ENCODE data around the gene ZEB2. TPM values are rescaled to one million over a fixed set of nuclear protein-coding genes. Genes with fewer than 3 reads are reported as not detected.

Gene ZEB2
- 240 TPM for total RNA-seq

DNA sequence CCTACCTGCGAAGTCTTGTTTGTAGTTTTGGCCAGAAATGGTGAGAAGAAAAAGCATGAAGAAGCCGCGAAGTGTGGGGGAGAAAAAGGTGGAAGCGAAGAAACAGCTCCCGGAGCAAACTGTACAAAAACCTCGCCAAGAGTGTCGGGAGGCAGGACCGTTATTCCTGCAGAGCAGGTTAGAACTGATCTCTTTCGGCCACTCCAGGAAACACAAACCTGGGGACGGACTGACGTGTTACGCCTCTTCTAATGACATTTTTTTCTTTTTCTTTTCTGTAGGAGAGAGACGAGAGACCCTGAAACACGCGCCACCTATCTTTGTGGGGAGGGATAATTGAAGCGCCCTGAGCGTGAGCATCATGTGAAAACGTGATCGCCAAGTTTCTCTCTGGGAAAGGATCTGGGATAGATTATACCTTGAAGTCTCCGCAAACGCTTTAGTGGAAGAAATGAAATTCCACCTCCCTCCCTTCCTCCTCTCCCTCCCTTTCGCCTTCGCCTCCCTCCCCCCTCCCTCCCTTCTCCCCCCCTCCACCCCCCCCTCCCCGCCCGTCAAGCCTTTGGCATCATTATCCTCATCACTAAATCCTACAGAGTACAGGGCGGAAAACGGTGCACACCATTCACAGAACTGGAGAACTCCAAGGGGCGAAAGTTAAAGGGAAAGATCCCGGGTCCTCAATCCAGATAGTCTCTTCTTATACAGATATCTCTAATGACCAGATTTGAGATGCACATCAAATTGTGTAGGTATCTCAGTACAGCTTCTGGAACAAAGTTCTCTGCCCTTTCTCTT is at the start of gene ZEB2:
Gene ZEB2 (minus strand): TSS at position 186 of the 798 bp plus-strand sequence. CDS start 2,769 bp downstream, outside the sequence.

Small RNAs within 50 kb of the gene (small RNA-seq; reads per million reads assigned to genes)
- gene RF01987 (ENCODE audit: low replicate concordance): not detected
